ENCODE data around the gene XPR1. TPM values are rescaled to one million over a fixed set of nuclear protein-coding genes. Genes with fewer than 3 reads are reported as not detected.

The XPR1 gene
- total RNA-seq, 1 donor from 2014 or later: 71.8 TPM

DNA sequence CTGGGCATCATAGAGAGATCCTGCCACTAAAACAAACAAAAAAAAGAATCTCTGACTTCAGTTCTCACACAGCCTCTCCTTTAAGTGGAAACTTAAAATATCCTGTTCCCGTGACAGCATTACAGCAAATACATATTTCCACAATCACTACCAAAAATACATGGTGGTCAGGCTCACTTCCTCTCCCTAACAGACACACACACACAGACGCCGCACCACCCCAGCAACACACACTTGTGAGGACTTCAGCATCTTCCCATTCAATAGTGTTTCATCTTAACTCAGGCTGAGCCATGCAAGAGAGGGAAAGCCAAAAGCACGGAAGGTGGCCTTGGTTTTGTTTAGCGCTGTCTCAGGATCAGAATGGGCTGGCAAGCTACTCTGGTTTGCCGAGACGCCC lies 302.7 kb downstream of the XPR1 start:
- no peak for DNase-seq (ENCODE audit: low spot score)
- H3K9me3 Mint-ChIP-seq (ENCODE audit: unreplicated experiment): no peaks in the 10 kb centered on the region
- TF ChIP-seq, protein P1, sequence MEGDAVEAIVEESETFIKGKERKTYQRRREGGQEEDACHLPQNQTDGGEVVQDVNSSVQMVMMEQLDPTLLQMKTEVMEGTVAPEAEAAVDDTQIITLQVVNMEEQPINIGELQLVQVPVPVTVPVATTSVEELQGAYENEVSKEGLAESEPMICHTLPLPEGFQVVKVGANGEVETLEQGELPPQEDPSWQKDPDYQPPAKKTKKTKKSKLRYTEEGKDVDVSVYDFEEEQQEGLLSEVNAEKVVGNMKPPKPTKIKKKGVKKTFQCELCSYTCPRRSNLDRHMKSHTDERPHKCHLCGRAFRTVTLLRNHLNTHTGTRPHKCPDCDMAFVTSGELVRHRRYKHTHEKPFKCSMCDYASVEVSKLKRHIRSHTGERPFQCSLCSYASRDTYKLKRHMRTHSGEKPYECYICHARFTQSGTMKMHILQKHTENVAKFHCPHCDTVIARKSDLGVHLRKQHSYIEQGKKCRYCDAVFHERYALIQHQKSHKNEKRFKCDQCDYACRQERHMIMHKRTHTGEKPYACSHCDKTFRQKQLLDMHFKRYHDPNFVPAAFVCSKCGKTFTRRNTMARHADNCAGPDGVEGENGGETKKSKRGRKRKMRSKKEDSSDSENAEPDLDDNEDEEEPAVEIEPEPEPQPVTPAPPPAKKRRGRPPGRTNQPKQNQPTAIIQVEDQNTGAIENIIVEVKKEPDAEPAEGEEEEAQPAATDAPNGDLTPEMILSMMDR (IDR thresholded peaks at IDR 0.05; ENCODE audit: unreplicated experiment): no peak
- H3K4me3 Mint-ChIP-seq (ENCODE audit: unreplicated experiment): no peak overlapping the region
- peaks cover 8% of the 10 kb centered on the region for H3K27me3 Mint-ChIP-seq (ENCODE audit: unreplicated experiment)
- peaks cover 20% of the 10 kb centered on the region for H3K4me1 Mint-ChIP-seq (ENCODE audit: unreplicated experiment)
- H3K36me3 Mint-ChIP-seq (ENCODE audit: low read depth, unreplicated experiment): peaks cover 7% of the 10 kb centered on the region
- no peak overlapping the region for H3K27ac Mint-ChIP-seq (ENCODE audit: unreplicated experiment)

DNA sequence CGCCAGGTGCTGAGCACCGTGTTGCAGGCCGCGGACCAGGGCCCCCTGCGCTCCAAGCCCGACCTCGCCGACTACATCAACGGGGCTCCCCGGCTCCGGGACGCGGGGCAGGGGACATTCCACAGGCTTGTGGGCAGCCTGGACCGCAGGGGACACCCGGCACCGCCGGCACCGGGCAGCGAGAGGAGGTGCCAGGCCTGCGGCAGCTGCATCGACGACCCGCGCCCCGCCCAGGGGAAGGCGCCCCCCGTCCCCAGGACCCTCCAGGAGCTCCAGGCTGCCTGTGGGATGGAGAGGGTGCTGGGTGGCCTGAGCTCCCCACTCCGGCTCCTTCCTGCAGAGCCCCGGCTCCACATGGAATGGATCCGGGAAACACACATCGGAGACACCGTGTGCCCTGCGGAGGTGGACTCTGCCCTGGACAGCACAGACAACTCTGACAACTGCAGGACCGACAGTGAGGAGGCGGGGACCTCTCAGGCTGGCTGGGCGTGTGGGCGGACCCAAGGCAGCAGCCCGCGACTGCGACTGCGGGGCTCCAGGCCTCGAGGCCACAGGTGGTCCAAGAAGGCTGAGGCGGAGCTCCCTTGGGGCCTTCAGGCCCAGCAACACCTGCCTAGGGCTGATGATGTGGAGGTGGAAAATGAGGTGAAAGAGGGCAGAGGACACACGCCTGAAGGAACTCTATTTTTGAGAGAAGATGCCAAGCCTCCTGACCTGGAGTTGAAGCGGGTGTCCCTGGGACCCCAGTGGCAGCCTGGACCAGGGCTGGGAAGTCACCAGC lies 303.7 kb downstream of the XPR1 start:
- H3K36me3 Mint-ChIP-seq (ENCODE audit: low read depth, unreplicated experiment): peaks cover 10% of the 10 kb centered on the region
- H3K27ac Mint-ChIP-seq (ENCODE audit: unreplicated experiment): no peak overlapping the region
- DNase-seq (ENCODE audit: low spot score): no peak
- H3K27me3 Mint-ChIP-seq (ENCODE audit: unreplicated experiment): peaks cover 6% of the 10 kb centered on the region
- peaks cover 23% of the 10 kb centered on the region for H3K4me1 Mint-ChIP-seq (ENCODE audit: unreplicated experiment)
- TF ChIP-seq, protein P1 (IDR thresholded peaks at IDR 0.05; ENCODE audit: unreplicated experiment): no peak
- H3K4me3 Mint-ChIP-seq (ENCODE audit: unreplicated experiment): no peak overlapping the region
- H3K9me3 Mint-ChIP-seq (ENCODE audit: unreplicated experiment): no peaks in the 10 kb centered on the region

DNA sequence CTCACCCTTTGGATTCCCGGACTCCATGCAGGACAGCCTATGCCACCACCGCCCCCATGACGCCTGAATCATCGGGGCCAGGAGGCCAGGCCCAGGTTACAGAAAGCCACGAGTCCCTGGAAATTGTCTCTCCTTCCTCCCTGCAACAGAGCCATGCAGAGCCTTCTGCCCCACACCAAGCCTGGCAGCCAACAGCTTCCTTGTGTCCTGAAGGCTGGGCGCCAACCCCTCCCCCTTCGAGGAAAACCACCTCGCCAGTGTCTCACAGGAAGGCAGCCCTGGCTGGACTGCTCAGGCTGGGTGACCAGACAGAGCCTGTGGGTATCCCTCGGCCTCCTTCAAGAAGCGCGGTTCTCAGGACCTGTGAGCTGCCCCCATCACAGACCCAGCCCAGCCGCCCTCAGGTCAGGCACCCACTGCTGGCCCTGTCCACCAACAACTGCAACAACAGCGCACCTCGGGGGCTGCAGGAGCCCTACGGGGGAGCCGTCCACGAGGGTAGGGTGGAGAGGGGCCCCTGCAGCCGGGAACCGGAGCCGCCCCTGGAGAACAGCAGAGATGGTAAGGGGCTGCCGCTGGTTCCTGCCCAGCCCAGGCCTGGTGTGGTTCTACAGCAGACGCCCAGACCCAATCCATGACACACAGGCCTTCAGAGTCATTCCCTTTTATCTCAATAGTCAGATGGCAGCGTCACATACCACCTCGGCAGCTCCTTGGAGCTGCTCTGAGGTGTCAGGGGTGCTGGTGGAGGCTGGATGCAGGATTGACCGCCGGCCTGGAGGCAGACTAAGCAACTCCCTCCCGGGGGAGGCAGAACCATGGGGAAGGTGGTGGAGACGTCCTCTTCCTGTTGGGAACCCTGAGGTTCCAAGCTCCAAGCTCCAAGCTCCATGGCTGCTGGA lies 304.5 kb downstream of the XPR1 start:
- Mint-ChIP-seq H3K27ac (ENCODE audit: unreplicated experiment) (no peak overlapping the region), H3K4me1 (ENCODE audit: unreplicated experiment) (peaks cover 23% of the 10 kb centered on the region), H3K27me3 (ENCODE audit: unreplicated experiment) (peaks cover 7% of the 10 kb centered on the region), H3K9me3 (ENCODE audit: unreplicated experiment) (no peaks in the 10 kb centered on the region), H3K36me3 (ENCODE audit: low read depth, unreplicated experiment) (peaks cover 10% of the 10 kb centered on the region), H3K4me3 (ENCODE audit: unreplicated experiment) (no peak overlapping the region)
- no peak for DNase-seq (ENCODE audit: low spot score)
- TF ChIP-seq, protein P1 (IDR thresholded peaks at IDR 0.05; ENCODE audit: unreplicated experiment): no peak

DNA sequence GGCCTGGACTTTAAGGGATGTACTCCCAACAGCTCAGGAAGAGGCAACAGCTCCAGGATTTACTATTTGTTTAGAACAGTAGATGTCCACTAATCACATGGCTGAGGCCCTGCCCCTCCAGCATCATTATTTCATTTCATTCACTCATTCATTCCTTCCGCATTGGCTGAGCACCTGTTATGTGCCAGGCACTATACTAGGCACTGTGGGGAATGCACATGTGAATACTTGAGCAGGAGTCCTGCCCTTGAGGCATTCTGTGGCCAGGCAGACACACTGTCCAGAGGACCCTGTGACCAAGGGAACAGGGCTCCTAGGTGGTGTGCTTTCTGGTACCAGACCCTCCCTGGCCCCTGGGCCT lies 305.2 kb downstream of the XPR1 start:
- no peak for DNase-seq (ENCODE audit: low spot score)
- no peaks in the 10 kb centered on the region for H3K9me3 Mint-ChIP-seq (ENCODE audit: unreplicated experiment)

More for the DNA sequence above, 305.2 kb downstream of the XPR1 start:
- peaks cover 12% of the 10 kb centered on the region for H3K36me3 Mint-ChIP-seq (ENCODE audit: low read depth, unreplicated experiment)
- no peak overlapping the region for H3K27ac Mint-ChIP-seq (ENCODE audit: unreplicated experiment)
- TF ChIP-seq, protein P1 (IDR thresholded peaks at IDR 0.05; ENCODE audit: unreplicated experiment): no peak
- no peak overlapping the region for H3K4me3 Mint-ChIP-seq (ENCODE audit: unreplicated experiment)
- peaks cover 23% of the 10 kb centered on the region for H3K4me1 Mint-ChIP-seq (ENCODE audit: unreplicated experiment)
- H3K27me3 Mint-ChIP-seq (ENCODE audit: unreplicated experiment): peaks cover 7% of the 10 kb centered on the region

Measured in endothelial cell (in vitro differentiated cells).